ENCODE results near the gene UBIAD1. TPM values are rescaled to one million over a fixed set of nuclear protein-coding genes. Genes with fewer than 3 reads are reported as not detected.

UBIAD1 gene
- total RNA-seq, 3 donors from 2014 or later (not counting 1 experiment from before 2014, with no cell fraction given) = 21.2 to 22.1 (median 21.7) TPM

GRCh38 chr1:11311816-11312755 is 39.1 kb downstream of the UBIAD1 start:
- Mint-ChIP-seq H3K4me1 (peaks cover 7 to 9% of the 10 kb centered on the region in 2 donors), H3K36me3 (no peaks in the 10 kb centered on the region), H3K4me3 (no peak overlapping the region), H3K27ac (no peak overlapping the region), H3K27me3 (ENCODE audit: low read depth in 2 of 2) (peaks cover 0 to 2% of the 10 kb centered on the region in 2 donors), H3K9me3 (no peaks in the 10 kb centered on the region)
- DNase-seq (no peak), ATAC-seq (no peak)
- Histone ChIP-seq H3K9me3 (ENCODE audit: control insufficient read depth, insufficient read depth, low read length) (no peaks in the 10 kb centered on the region), H3K4me1 (ENCODE audit: control insufficient read depth, insufficient read depth, low read length) (peaks cover 5% of the 10 kb centered on the region), H3K27ac (ENCODE audit: low read length) (no peak overlapping the region), H3K36me3 (ENCODE audit: control insufficient read depth, insufficient read depth, low read length) (no peaks in the 10 kb centered on the region), H3K27me3 (ENCODE audit: control insufficient read depth, insufficient read depth, low read length) (no peaks in the 10 kb centered on the region), H3K4me3 (ENCODE audit: low read length) (no peak overlapping the region)
- intact Hi-C loops (cut with micrococcal nuclease) = no loop called here
- TF ChIP-seq CTCF (IDR thresholded peaks at IDR 0.05) = no peak
- WGBS (ENCODE audit: insufficient coverage) = 66% methylated on average over 15 of the region's 15 CpGs

- Mint-ChIP-seq H3K36me3 (no peaks in the 10 kb centered on the region), H3K9me3 (no peaks in the 10 kb centered on the region), H3K27ac (no peak overlapping the region), H3K4me1 (peaks cover 8 to 9% of the 10 kb centered on the region in 2 donors), H3K4me3 (no peak overlapping the region), H3K27me3 (ENCODE audit: low read depth in 2 of 2) (peaks cover 0 to 6% of the 10 kb centered on the region in 2 donors)
- WGBS (ENCODE audit: insufficient coverage) = 79% methylated on average over 7 of the region's 8 CpGs
- intact Hi-C loops (cut with micrococcal nuclease) = no loop called here
- no peak overlapping the region for H3K4me3 ChIP-seq (ENCODE audit: low read length)
- no peak for ATAC-seq
- DNase-seq = no peak
- no peak for TF ChIP-seq CTCF (IDR thresholded peaks at IDR 0.05)
- H3K27me3 ChIP-seq (ENCODE audit: control insufficient read depth, insufficient read depth, low read length) = no peaks in the 10 kb centered on the region
- peaks cover 7% of the 10 kb centered on the region for H3K4me1 ChIP-seq (ENCODE audit: control insufficient read depth, insufficient read depth, low read length)
- H3K36me3 ChIP-seq (ENCODE audit: control insufficient read depth, insufficient read depth, low read length) = no peaks in the 10 kb centered on the region
- no peaks in the 10 kb centered on the region for H3K9me3 ChIP-seq (ENCODE audit: control insufficient read depth, insufficient read depth, low read length)
- no peak overlapping the region for H3K27ac ChIP-seq (ENCODE audit: low read length)
Observed at GRCh38 chr1:11314959-11315358, 42.0 kb downstream of the UBIAD1 start.

- no peak overlapping the region for H3K27ac Mint-ChIP-seq
Observed at GRCh38 chr1:11316701-11317100, 43.7 kb downstream of the UBIAD1 start.

More at GRCh38 chr1:11316701-11317100, 43.7 kb downstream of the UBIAD1 start:
- H3K9me3 ChIP-seq (ENCODE audit: control insufficient read depth, insufficient read depth, low read length) = no peaks in the 10 kb centered on the region
- no peak for ATAC-seq
- H3K27ac ChIP-seq (ENCODE audit: low read length) = no peak overlapping the region
- H3K4me1 ChIP-seq (ENCODE audit: control insufficient read depth, insufficient read depth, low read length) = peaks cover 16% of the 10 kb centered on the region
- H3K4me3 ChIP-seq (ENCODE audit: low read length) = no peak overlapping the region
- WGBS (ENCODE audit: insufficient coverage) = 85% methylated on average over 6 of the region's 6 CpGs
- no peaks in the 10 kb centered on the region for H3K9me3 Mint-ChIP-seq
- peaks cover 0 to 8% of the 10 kb centered on the region in 2 donors for H3K27me3 Mint-ChIP-seq (ENCODE audit: low read depth in 2 of 2)
- no peaks in the 10 kb centered on the region for H3K27me3 ChIP-seq (ENCODE audit: control insufficient read depth, insufficient read depth, low read length)
- no peaks in the 10 kb centered on the region for H3K36me3 ChIP-seq (ENCODE audit: control insufficient read depth, insufficient read depth, low read length)
- DNase-seq = no peak
- no peak overlapping the region for H3K4me3 Mint-ChIP-seq
- peaks cover 13 to 14% of the 10 kb centered on the region in 2 donors for H3K4me1 Mint-ChIP-seq
- intact Hi-C loops (cut with micrococcal nuclease) = no loop called here
- no peaks in the 10 kb centered on the region for H3K36me3 Mint-ChIP-seq
- no peak for TF ChIP-seq CTCF (IDR thresholded peaks at IDR 0.05)

All from natural killer cell (primary cell).